H1 (cell line): ENCODE measurements around the gene DOCK8. TPM values are rescaled to one million over a fixed set of nuclear protein-coding genes. Genes with fewer than 3 reads are reported as not detected.

ENCODE experiments used
- CTCF ChIA-PET: fragments of 300-600 bp; sonication (Branson Sonifier 250); formaldehyde crosslinking; loops from one replicate; lab custom pipeline; 2021; ENCODE audit not compliant: partially characterized antibody; lab: Charles Lee
- POLR2A ChIA-PET: fragments of 300-600 bp; sonication (Branson Sonifier 250); formaldehyde crosslinking; loops from one replicate; lab custom pipeline; 2021; ENCODE audit warnings: inconsistent platforms; ENCODE audit not compliant: partially characterized antibody; lab: Charles Lee
- DNase-seq, 2 experiments: peaks; one replicate each; pipeline versions ENCODE4 v3.0.0 to v3.0.0-alpha.2; 2010 to 2022; ENCODE audit warnings: low spot score in 2 of 2, low read depth in 1 of 2, mixed read lengths in 1 of 2
- FAIRE-seq: peaks from 2 replicates; lab custom pipeline; 2011; peaks lifted over from hg19 to GRCh38; lab: Jason Lieb, UNC
- H2AFZ ChIP-seq: 2 replicates; pipeline ENCODE4 v1.8.1; 2012; ENCODE audit warnings: low read length, inconsistent platforms
- H2AK5ac ChIP-seq: 2 replicates; pipeline ENCODE4 v1.6.1; 2013; ENCODE audit warnings: low read depth, low read length
- H2BK120ac ChIP-seq: replicated peaks from 2 replicates; pipeline ENCODE3; 2013; ENCODE audit warnings: low read depth, low read length, inconsistent platforms
- H2BK12ac ChIP-seq: 2 replicates; pipeline ENCODE4 v1.6.1; 2013; ENCODE audit warnings: low read depth, low read length
- H2BK15ac ChIP-seq: 2 replicates; pipeline ENCODE4 v1.6.1; 2013; ENCODE audit warnings: low read length
- H2BK20ac ChIP-seq: 2 replicates; pipeline ENCODE4 v1.6.1; 2013; ENCODE audit warnings: low read length
- H2BK5ac ChIP-seq: 2 replicates; pipeline ENCODE4 v1.6.1; 2013; ENCODE audit warnings: low read depth, low read length
- H3K14ac ChIP-seq: 2 replicates; pipeline ENCODE4 v1.6.1; 2013; ENCODE audit warnings: inconsistent platforms; ENCODE audit not compliant: insufficient read length
- H3K18ac ChIP-seq: 2 replicates; pipeline ENCODE4 v1.6.1; 2013; ENCODE audit warnings: low read length; ENCODE audit errors: extremely low read depth
- H3K23ac ChIP-seq: 2 replicates; pipeline ENCODE4 v1.6.1; 2013; ENCODE audit warnings: inconsistent platforms; ENCODE audit not compliant: insufficient read length
- H3K23me2 ChIP-seq: 2 replicates; pipeline ENCODE4 v1.6.1; 2013; ENCODE audit warnings: low read depth, low read length
- H3K27ac ChIP-seq: 2 replicates; pipeline ENCODE4 v1.6.1; 2011; ENCODE audit warnings: low read depth, low read length, inconsistent platforms
- H3K27me3 ChIP-seq, 4 experiments: replicated peaks in 1 of 4; 1 replicate in 1 of 4; 2 replicates in 3 of 4; pipeline versions ENCODE4 v1.6.1 to v1.8.1; 2011 to 2013; ENCODE audit warnings: low read length in 3 of 4, mild to moderate bottlenecking in 3 of 4, inconsistent platforms in 2 of 4, mixed read lengths in 2 of 4, moderate library complexity in 1 of 4; ENCODE audit not compliant: control insufficient read depth in 3 of 4, insufficient read depth in 3 of 4; ENCODE audit errors: extremely low read depth in 1 of 4
- H3K36me3 ChIP-seq, 4 experiments: 2 replicates each; pipeline versions ENCODE4 v1.6.1 to v1.8.1; 2011 to 2013; ENCODE audit warnings: mild to moderate bottlenecking in 4 of 4, low read length in 3 of 4, moderate library complexity in 2 of 4, control low read depth in 1 of 4, inconsistent platforms in 1 of 4; ENCODE audit not compliant: insufficient read depth in 4 of 4, control insufficient read depth in 2 of 4
- H3K4ac ChIP-seq: replicated peaks from 2 replicates; pipeline ENCODE3; 2013; ENCODE audit warnings: low read length, low read depth, mixed read lengths, inconsistent platforms; ENCODE audit not compliant: insufficient read length
- H3K4me1 ChIP-seq, 4 experiments: replicated peaks in 1 of 4; 1 replicate in 1 of 4; 2 replicates in 3 of 4; pipeline versions ENCODE4 v1.6.1 to v1.8.1; 2011 to 2013; ENCODE audit warnings: low read length in 3 of 4, inconsistent platforms in 2 of 4, mixed read lengths in 1 of 4; ENCODE audit not compliant: insufficient read depth in 4 of 4, control insufficient read depth in 3 of 4
- H3K4me2 ChIP-seq, 2 experiments: 2 replicates each; pipeline versions ENCODE4 v1.6.1 to v1.8.1; 2011 to 2013; ENCODE audit warnings: low read depth in 2 of 2, low read length in 2 of 2, control low read depth in 1 of 2, inconsistent platforms in 1 of 2, mild to moderate bottlenecking in 1 of 2; ENCODE audit not compliant: insufficient read depth in 1 of 2
- H3K4me3 ChIP-seq, 4 experiments: fragments of 200-600, 300-600 bp in 1 of 4; sonication (generic), shearing (Covaris generic), sonication (Bioruptor Twin) in 1 of 4; 2 replicates each; pipeline versions ENCODE4 v1.5.1 to v1.8.1; 2011 to 2016; ENCODE audit warnings: low read length in 4 of 4, low read depth in 3 of 4, control low read depth in 2 of 4, inconsistent platforms in 2 of 4, mild to moderate bottlenecking in 2 of 4, mixed read lengths in 1 of 4, moderate library complexity in 1 of 4; ENCODE audit not compliant: insufficient read depth in 2 of 4; ENCODE audit errors: extremely low read depth in 1 of 4
- H3K56ac ChIP-seq: replicated peaks from 2 replicates; pipeline ENCODE3; 2013; ENCODE audit warnings: low read depth, mild to moderate bottlenecking, mixed read lengths, low read length, inconsistent platforms; ENCODE audit not compliant: insufficient read length
- H3K79me1 ChIP-seq: 2 replicates; pipeline ENCODE4 v1.6.1; 2013; ENCODE audit warnings: low read depth, low read length, control low read depth
- H3K79me2 ChIP-seq, 2 experiments: 2 replicates each; pipeline versions ENCODE4 v1.6.1 to v1.8.1; 2012 to 2013; ENCODE audit warnings: low read length in 2 of 2, mild to moderate bottlenecking in 2 of 2, inconsistent platforms in 1 of 2; ENCODE audit not compliant: insufficient read depth in 2 of 2, control insufficient read depth in 1 of 2
- H3K9ac ChIP-seq, 4 experiments: replicated peaks in 1 of 4; 1 replicate in 1 of 4; 2 replicates in 3 of 4; pipeline versions ENCODE4 v1.6.1 to v1.8.1; 2011 to 2013; ENCODE audit warnings: low read depth in 3 of 4, low read length in 3 of 4, control low read depth in 2 of 4, mild to moderate bottlenecking in 2 of 4, moderate library complexity in 2 of 4, inconsistent platforms in 1 of 4; ENCODE audit errors: extremely low read depth in 1 of 4
- H3K9me3 ChIP-seq, 2 experiments: 2 replicates each; pipeline versions ENCODE4 v1.6.1 to v1.8.1; 2012 to 2013; ENCODE audit warnings: mild to moderate bottlenecking in 2 of 2, moderate library complexity in 2 of 2, control low read depth in 1 of 2, inconsistent platforms in 1 of 2, low read depth in 1 of 2, low read length in 1 of 2, mixed read lengths in 1 of 2; ENCODE audit not compliant: insufficient read depth in 2 of 2
- H4K20me1 ChIP-seq, 2 experiments: replicated peaks in 1 of 2; 2 replicates each; pipeline versions ENCODE3 to v1.8.1; 2011 to 2013; ENCODE audit warnings: inconsistent platforms in 2 of 2, low read length in 2 of 2, mild to moderate bottlenecking in 1 of 2; ENCODE audit not compliant: insufficient read depth in 2 of 2, control insufficient read depth in 1 of 2
- H4K5ac ChIP-seq: 2 replicates; pipeline ENCODE4 v1.6.1; 2013; ENCODE audit warnings: low read length, low read depth, mixed read lengths, inconsistent platforms; ENCODE audit not compliant: insufficient read length
- H4K8ac ChIP-seq: 2 replicates; pipeline ENCODE4 v1.8.0; 2013; ENCODE audit warnings: mild to moderate bottlenecking, moderate library complexity, low read length, inconsistent platforms; ENCODE audit not compliant: insufficient read depth; ENCODE audit errors: extremely low read depth
- H4K91ac ChIP-seq: replicated peaks from 2 replicates; pipeline ENCODE3; 2013; ENCODE audit warnings: low read length, mixed read lengths, inconsistent platforms; ENCODE audit not compliant: insufficient read length
- EGR1 ChIP-seq: IDR thresholded peaks from 2 replicates; pipeline ENCODE4 v1.6.1; 2011; ENCODE audit warnings: low read depth, low read length, borderline replicate concordance
- EP300 ChIP-seq, 2 experiments: IDR thresholded peaks; 1 replicate in 1 of 2; 2 replicates in 1 of 2; pipeline ENCODE4 v1.6.1; 2011 to 2012; ENCODE audit warnings: low read depth in 2 of 2, low read length in 2 of 2, mild to moderate bottlenecking in 2 of 2, borderline replicate concordance in 1 of 2, inconsistent platforms in 1 of 2, moderate library complexity in 1 of 2
- MAFK ChIP-seq: IDR thresholded peaks from 2 replicates; pipeline ENCODE4 v1.6.1; 2012; ENCODE audit warnings: low read depth, mild to moderate bottlenecking, improper control_type of control experiment, low read length
- SIX5 ChIP-seq: IDR thresholded peaks from 2 replicates; pipeline ENCODE4 v1.6.1; 2011; ENCODE audit warnings: mild to moderate bottlenecking, low read depth, low read length
- TCF12 ChIP-seq: IDR thresholded peaks from 2 replicates; pipeline ENCODE4 v1.6.1; 2011; ENCODE audit warnings: low read depth, mild to moderate bottlenecking, low read length
- WGBS, 2 experiments: shearing (Covaris generic) in 1 of 2; methylation state at CpG; one replicate each; pipeline versions ENCODE4 v1.1.6 to v1.1.7; 2013 to 2015; ENCODE audit warnings: low lambda C conversion rate in 2 of 2, mixed read lengths in 2 of 2, inconsistent platforms in 1 of 2, low coverage in 1 of 2, missing lambda C conversion rate in 1 of 2; ENCODE audit not compliant: insufficient replicate concordance in 2 of 2, insufficient coverage in 1 of 2, insufficient read length in 1 of 2; ENCODE audit errors: extremely low coverage in 1 of 2, missing lambda C conversion rate in 1 of 2; 5-methylcytosine and 5-hydroxymethylcytosine counted together
- polyA plus RNA-seq, 7 experiments: library from polyadenylated mRNA; depleted of rRNA in 3 of 7; stranded (reverse) in 5 of 7; unstranded in 2 of 7; fragments of >200 nt in 5 of 7; fragments of 200-250 nt in 2 of 7; gene quantifications; 1 replicate in 5 of 7; 2 replicates in 1 of 7; 4 replicates in 1 of 7; pipeline versions ENCODE4 v1.2.1 to v1.2.3, GENCODE V29; 2011 to 2013; ENCODE audit warnings: missing spikeins in 2 of 7, mixed read lengths in 2 of 7
- total RNA-seq: library from RNA; stranded (reverse); fragmentation: NEBNext Ultra II Directional; extraction: Animal tissue kit (Norgen Biotek cat#: 25700); gene quantifications from 2 replicates; pipeline ENCODE4 v1.2.1, GENCODE V29; 2021

Gene DOCK8
- total and polyA plus RNA-seq, 2 of the 8 experiments (the other 6 are each of a cell fraction or from before 2014, with no cell fraction given), result 0.57 to 2.0 TPM

GRCh38 chr9:221989-222776 lies 7.5 kb downstream of the DOCK8 start:
- no peak for FAIRE-seq
- 92% methylated on average over 6 of the region's 6 CpGs; no CpG with 5 or more reads in 1 of the 2 experiments for WGBS, 2 experiments
- no peak for TF ChIP-seq EGR1
- no peak for TF ChIP-seq EP300 (IDR thresholded peaks at IDR 0.05; ENCODE audit: borderline replicate concordance in 1 of 2, low read depth in 2 of 2, low read length in 2 of 2)
- no peak for TF ChIP-seq MAFK
- no peak for TF ChIP-seq TCF12
- TF ChIP-seq SIX5, result no peak
- H3K4me1 ChIP-seq, result no peaks in the 10 kb centered on the region
- no peak for DNase-seq
- no peak overlapping the region for H3K14ac ChIP-seq
- no peaks in the 10 kb centered on the region for H3K79me2 ChIP-seq
- no peak overlapping the region for H2BK12ac ChIP-seq
- no peak overlapping the region for H3K56ac ChIP-seq
- no peak overlapping the region for H2BK15ac ChIP-seq
- H4K8ac ChIP-seq, result no peak overlapping the region
- ChIA-PET POLR2A (interaction anchor here (2.1 kb wide), 1 partner anchor 8 kb away, joined by 5 read pairs; the partner anchor contains the start of gene DOCK8), CTCF (interaction anchor here (0.6 to 0.7 kb wide), 4 partner anchors 115 to 503 kb away, joined by 3 to 4 read pairs (median 3); no protein-coding TSS in a partner anchor)
- H2BK120ac ChIP-seq, result no peak overlapping the region
- no peak overlapping the region for H3K27ac ChIP-seq
- H4K5ac ChIP-seq, result no peak overlapping the region
- no peak overlapping the region for H3K4me2 ChIP-seq
- no peaks in the 10 kb centered on the region for H3K79me1 ChIP-seq
- no peak overlapping the region for H3K4me3 ChIP-seq
- H3K18ac ChIP-seq, result no peak overlapping the region
- no peak overlapping the region for H2BK20ac ChIP-seq
- no peaks in the 10 kb centered on the region for H3K23me2 ChIP-seq
- no peaks in the 10 kb centered on the region for H3K9me3 ChIP-seq
- H3K23ac ChIP-seq, result no peak overlapping the region
- H2AK5ac ChIP-seq, result no peak overlapping the region
- no peak overlapping the region for H2BK5ac ChIP-seq
- H3K36me3 ChIP-seq, result no peaks in the 10 kb centered on the region
- H2AFZ ChIP-seq, result no peak overlapping the region
- no peak overlapping the region for H3K4ac ChIP-seq
- H3K27me3 ChIP-seq, result no peaks in the 10 kb centered on the region
- no peak overlapping the region for H3K9ac ChIP-seq
- H4K91ac ChIP-seq, result no peak overlapping the region
- no peaks in the 10 kb centered on the region for H4K20me1 ChIP-seq
